ENCODE results near the gene ATAD3A.

DNA sequence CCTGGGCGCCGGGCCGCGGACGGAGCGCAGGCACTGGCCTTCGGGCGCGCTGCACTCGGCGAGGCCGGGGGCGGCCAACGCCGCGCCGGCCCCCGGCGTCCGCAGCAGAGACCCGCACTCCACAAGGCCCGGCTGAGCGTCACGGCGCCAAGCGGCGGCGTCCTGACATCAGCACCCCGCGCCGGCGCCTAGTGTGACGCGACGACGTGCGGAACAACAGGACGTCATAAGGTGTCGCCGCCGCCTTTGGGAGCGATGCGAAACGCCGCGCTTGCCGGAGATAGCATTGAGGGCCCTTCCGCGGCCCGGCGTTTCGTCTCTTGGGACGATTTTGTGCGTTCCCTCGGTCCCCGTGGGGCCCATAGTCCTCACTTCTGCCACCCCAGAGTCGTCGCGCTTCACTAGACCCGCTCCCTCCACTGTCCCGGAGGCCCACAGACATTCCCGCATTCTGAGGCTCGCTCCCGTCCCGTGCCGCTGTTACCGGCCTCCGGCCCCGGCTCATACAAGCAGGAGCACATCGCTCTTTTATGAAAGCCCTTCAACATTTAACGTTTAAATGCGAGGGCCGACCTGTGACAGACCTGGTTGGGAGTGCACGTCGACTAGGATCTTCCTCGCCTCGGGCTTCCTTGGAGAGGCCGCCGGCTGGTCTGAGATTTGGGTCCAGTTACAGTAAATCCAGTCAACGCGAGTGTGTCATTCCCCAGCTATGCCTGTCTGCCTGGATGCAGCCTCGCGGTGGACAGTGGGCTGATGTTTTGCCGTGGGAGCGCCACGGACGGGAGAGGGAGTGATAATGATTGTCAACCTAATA, 63.0 kb downstream of the ATAD3A start, which contains the start of gene SSU72:
- TF ChIP-seq POLR2A (IDR thresholded peaks at IDR 0.05) (peak; percentile 93), CTCF (IDR thresholded peaks at IDR 0.05) (no peak)
